ENCODE results near the gene LMO1.

Gene LMO1

DNA sequence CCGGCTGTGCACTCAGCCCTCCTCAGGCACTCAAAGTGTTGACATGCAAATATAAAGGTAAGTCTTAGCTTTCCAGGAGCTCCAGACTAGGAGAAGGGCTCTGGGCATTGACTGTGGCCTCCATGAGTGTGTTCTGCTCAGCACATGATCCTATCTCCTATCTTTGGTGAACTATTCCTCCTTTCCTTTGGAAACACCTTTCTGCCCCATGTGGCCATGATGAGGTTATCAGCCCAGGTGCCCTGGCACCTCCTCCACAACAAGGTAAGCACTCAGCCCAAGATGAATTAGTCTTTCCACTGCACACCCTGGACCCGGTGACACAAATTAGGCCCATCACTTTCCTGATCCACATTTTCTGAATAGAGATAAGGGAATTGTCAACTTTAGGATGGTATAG is 37.9 kb upstream of the LMO1 start:
- TF ChIP-seq RAD21 (IDR thresholded peaks at IDR 0.05; ENCODE audit: low read depth) (no peak), FOXM1 (IDR thresholded peaks at IDR 0.05; ENCODE audit: borderline replicate concordance, low read depth) (no peak), CEBPB (IDR thresholded peaks at IDR 0.05) (no peak), ZBTB7A (IDR thresholded peaks at IDR 0.05; ENCODE audit: low read depth) (no peak), NFIC (IDR thresholded peaks at IDR 0.05) (no peak), EGR1 (IDR thresholded peaks at IDR 0.05) (no peak), TCF12 (IDR thresholded peaks at IDR 0.05; ENCODE audit: low read depth) (no peak), TEAD4 (IDR thresholded peaks at IDR 0.05) (no peak), TAF1 (IDR thresholded peaks at IDR 0.05; ENCODE audit: low read depth) (no peak), EP300 (IDR thresholded peaks at IDR 0.05; ENCODE audit: borderline replicate concordance) (no peak), CREB1 (IDR thresholded peaks at IDR 0.05; ENCODE audit: low read depth) (no peak), YY1 (IDR thresholded peaks at IDR 0.05; ENCODE audit: low read depth) (no peak)
- TF ChIP-seq, protein P1, sequence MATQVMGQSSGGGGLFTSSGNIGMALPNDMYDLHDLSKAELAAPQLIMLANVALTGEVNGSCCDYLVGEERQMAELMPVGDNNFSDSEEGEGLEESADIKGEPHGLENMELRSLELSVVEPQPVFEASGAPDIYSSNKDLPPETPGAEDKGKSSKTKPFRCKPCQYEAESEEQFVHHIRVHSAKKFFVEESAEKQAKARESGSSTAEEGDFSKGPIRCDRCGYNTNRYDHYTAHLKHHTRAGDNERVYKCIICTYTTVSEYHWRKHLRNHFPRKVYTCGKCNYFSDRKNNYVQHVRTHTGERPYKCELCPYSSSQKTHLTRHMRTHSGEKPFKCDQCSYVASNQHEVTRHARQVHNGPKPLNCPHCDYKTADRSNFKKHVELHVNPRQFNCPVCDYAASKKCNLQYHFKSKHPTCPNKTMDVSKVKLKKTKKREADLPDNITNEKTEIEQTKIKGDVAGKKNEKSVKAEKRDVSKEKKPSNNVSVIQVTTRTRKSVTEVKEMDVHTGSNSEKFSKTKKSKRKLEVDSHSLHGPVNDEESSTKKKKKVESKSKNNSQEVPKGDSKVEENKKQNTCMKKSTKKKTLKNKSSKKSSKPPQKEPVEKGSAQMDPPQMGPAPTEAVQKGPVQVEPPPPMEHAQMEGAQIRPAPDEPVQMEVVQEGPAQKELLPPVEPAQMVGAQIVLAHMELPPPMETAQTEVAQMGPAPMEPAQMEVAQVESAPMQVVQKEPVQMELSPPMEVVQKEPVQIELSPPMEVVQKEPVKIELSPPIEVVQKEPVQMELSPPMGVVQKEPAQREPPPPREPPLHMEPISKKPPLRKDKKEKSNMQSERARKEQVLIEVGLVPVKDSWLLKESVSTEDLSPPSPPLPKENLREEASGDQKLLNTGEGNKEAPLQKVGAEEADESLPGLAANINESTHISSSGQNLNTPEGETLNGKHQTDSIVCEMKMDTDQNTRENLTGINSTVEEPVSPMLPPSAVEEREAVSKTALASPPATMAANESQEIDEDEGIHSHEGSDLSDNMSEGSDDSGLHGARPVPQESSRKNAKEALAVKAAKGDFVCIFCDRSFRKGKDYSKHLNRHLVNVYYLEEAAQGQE (IDR thresholded peaks at IDR 0.05; ENCODE audit: low read depth) = no peak
- TF ChIP-seq, protein P2, sequence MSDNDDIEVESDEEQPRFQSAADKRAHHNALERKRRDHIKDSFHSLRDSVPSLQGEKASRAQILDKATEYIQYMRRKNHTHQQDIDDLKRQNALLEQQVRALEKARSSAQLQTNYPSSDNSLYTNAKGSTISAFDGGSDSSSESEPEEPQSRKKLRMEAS (IDR thresholded peaks at IDR 0.05) = no peak
- TF ChIP-seq, protein P3, sequence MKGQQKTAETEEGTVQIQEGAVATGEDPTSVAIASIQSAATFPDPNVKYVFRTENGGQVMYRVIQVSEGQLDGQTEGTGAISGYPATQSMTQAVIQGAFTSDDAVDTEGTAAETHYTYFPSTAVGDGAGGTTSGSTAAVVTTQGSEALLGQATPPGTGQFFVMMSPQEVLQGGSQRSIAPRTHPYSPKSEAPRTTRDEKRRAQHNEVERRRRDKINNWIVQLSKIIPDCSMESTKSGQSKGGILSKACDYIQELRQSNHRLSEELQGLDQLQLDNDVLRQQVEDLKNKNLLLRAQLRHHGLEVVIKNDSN (IDR thresholded peaks at IDR 0.05) = no peak

DNA sequence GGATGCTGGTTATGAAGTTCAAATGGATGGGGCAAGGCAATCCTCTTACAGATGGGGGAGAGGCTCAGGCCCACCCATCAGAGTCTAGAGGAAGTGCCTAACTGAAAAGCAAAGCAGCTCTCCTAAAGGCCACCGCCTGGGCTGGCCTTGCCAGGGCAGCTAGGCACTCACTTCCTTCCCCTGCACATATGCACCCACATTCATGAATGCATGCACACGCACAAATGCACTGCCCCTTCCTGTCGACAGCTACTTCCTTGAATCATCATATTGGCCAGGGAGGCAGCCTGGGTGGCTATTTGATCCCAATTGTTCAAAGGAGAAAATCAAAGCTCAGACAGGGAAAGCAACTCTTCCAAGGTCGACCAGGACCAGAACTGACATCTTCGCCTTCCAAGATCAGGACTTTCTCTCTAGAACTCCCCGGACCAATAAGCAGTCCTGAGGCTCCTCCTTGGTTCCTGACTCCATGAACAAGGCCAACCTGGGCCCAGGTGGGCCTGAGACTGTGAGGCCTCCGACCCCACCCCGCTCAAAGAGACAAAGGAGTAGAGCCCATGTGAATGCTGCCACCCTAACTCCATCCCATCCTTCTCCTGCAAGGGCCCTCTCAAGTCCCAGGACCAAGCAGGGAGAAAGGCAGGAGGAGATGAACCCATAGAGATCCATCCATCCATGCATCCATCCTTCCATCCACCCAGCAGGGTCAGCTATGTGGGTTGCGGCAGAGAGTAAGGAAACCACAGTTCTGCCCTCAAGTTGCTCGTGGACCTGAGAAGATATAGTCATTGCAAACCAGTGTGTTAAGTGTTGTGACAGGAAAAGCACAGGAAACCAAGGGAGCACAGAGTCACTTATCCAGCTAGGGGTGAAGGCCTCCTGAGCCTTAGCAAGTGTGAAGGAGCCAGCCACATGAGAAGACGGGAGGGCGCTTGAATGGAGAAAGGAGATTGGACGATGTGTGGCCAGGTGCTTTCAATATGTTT is 35.4 kb upstream of the LMO1 start:
- TF ChIP-seq NFIC (IDR thresholded peaks at IDR 0.05) (no peak), YY1 (IDR thresholded peaks at IDR 0.05; ENCODE audit: low read depth) (no peak), EP300 (IDR thresholded peaks at IDR 0.05; ENCODE audit: borderline replicate concordance) (no peak), TAF1 (IDR thresholded peaks at IDR 0.05; ENCODE audit: low read depth) (no peak), RAD21 (IDR thresholded peaks at IDR 0.05; ENCODE audit: low read depth) (no peak), FOXM1 (IDR thresholded peaks at IDR 0.05; ENCODE audit: borderline replicate concordance, low read depth) (no peak)
- TF ChIP-seq, protein P1 (IDR thresholded peaks at IDR 0.05; ENCODE audit: low read depth) = no peak

DNA sequence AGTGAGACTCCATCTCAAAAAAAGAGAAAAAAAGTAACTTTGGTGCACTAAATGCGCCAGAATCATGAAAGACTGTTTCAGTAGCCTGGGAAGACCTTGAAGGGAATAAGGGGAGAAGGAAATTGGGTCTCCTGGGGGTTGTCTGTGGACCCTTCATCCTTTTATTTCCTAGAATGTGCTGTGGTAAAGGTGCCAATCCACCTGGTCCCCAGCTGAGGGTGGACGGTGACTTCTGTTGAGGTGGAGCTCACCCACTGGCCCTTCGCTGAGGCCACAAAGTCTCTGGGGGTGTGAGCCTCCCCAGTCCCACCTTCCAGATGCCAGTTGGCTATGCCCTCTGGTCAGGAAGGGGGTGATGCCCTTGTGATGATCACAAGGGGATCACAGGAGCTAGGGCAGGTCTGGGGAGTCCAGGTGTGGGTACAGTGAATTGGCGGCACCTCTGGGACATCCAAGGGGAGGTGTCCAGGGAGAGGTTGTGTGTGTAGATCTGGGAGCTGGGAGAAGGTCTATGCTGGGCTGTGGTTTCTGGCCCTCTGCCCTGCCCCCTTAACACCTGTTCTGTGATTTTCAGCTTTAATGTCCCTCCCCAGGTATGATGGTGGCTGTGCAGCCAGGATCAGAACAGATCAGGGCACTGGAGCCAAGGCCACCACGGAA is 34.2 kb upstream of the LMO1 start:
- TF ChIP-seq ZBTB7A (IDR thresholded peaks at IDR 0.05; ENCODE audit: low read depth) (no peak), TAF1 (IDR thresholded peaks at IDR 0.05; ENCODE audit: low read depth) (no peak), TEAD4 (IDR thresholded peaks at IDR 0.05) (no peak)

DNA sequence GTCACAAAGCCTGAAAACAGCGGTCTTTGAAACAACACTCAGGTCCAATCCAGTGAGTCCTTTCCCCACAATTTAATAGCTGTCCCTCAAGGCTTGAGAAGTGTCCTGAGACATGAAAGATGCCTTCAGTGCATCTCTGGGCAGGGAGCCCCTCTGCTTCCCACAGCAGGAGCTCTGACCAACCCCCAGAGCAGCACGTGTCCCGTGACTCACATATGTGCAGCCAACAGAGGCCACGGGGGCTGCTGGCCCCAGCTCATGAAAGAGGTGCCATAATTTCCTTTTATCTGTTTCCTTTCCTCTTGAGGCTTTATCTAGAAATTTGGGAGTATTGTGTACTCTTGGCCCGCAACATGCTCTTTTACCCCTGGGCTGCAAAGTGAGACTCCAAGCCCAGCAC is 33.2 kb upstream of the LMO1 start:
- no peak for TF ChIP-seq CREB1 (IDR thresholded peaks at IDR 0.05; ENCODE audit: low read depth)
- no peak for TF ChIP-seq YY1 (IDR thresholded peaks at IDR 0.05; ENCODE audit: low read depth)
- no peak for TF ChIP-seq TCF12 (IDR thresholded peaks at IDR 0.05; ENCODE audit: low read depth)
- TF ChIP-seq ZBTB7A (IDR thresholded peaks at IDR 0.05; ENCODE audit: low read depth) = no peak
- TF ChIP-seq FOXM1 (IDR thresholded peaks at IDR 0.05; ENCODE audit: borderline replicate concordance, low read depth) = no peak

DNA sequence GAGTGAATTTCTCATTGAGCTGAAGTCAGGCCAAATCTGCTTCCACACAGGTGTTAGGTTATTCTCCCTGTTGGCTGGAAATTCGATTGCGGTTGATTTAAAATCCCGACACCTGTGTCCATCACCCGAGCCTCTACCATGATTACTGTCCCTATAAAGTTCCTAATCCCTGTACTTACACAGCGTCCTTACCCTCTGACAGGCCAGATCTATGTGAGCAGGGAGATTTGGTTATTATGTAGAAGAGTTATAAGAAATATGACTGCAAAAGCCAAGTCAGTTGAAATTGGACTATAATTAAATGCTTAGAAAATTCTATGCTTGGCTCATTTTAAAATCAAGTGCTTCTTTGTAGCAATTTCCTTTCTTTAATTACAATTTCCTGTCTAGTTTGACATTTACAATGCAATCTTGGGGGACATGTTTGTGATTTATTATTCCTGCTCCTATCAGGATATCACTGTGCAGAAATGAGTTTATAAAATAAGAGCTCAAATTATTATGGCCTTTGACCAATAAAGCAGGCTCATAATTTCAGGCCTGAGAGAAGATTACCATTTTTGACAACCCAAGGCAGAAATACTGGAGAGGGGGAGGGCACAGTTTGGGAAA is 32.5 kb upstream of the LMO1 start:
- no peak for TF ChIP-seq EP300 (IDR thresholded peaks at IDR 0.05; ENCODE audit: borderline replicate concordance)
- TF ChIP-seq CEBPB (IDR thresholded peaks at IDR 0.05) = no peak
- no peak for TF ChIP-seq EGR1 (IDR thresholded peaks at IDR 0.05)
- TF ChIP-seq, protein P3 (IDR thresholded peaks at IDR 0.05) = no peak
- TF ChIP-seq FOXM1 (IDR thresholded peaks at IDR 0.05; ENCODE audit: borderline replicate concordance, low read depth) = no peak
- TF ChIP-seq NFIC (IDR thresholded peaks at IDR 0.05) = no peak
- TF ChIP-seq ZBTB7A (IDR thresholded peaks at IDR 0.05; ENCODE audit: low read depth) = no peak
- TF ChIP-seq, protein P1 (IDR thresholded peaks at IDR 0.05; ENCODE audit: low read depth) = no peak
- TF ChIP-seq RAD21 (IDR thresholded peaks at IDR 0.05; ENCODE audit: low read depth) = no peak
- TF ChIP-seq, protein P2 (IDR thresholded peaks at IDR 0.05) = no peak
- TF ChIP-seq TEAD4 (IDR thresholded peaks at IDR 0.05) = no peak

Data from Ishikawa (cell line).